GM12874 (cell line): Measurements from ENCODE around the gene AGTRAP.

Experiments
- CTCF ChIP-seq: IDR thresholded peaks from 2 replicates; pipeline ENCODE4 v1.5.1; 2011; ENCODE audit warnings: low read depth, mild to moderate bottlenecking, control low read depth, low read length, moderate library complexity; ENCODE audit not compliant: insufficient read depth

AGTRAP gene

GRCh38 chr1:11759791-11760190, 23.9 kb downstream of the AGTRAP start:
- no peak for TF ChIP-seq CTCF

GRCh38 chr1:11761285-11761684, 25.3 kb downstream of the AGTRAP start:
- TF ChIP-seq CTCF, result no peak

DNA sequence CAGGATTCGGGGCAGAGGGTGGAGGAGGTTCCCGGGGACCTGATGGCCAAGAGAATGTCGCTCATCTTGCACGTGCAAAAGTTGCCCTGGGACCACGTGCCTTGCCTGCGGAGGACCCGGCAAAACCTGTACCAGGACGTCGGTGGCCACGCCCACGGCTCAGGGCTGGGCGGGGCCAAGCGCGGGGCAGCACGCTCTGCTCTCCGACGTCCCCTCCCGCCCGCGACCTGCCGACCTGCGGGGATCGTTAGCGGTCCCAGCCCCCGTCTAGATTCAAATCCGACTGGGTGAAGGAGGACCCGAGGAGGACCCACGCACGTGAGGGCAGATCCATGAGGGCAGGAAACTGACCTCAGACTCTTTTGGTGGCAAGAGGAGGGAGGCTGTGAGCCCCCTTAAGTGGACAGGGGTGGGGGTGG, 26.1 kb downstream of the AGTRAP start, which contains the start of gene C1orf167:
Gene C1orf167, plus strand, starts transcription at position 206 of the 419 bp plus-strand sequence. CDS start 2,208 bp downstream, outside the sequence.
- no peak for TF ChIP-seq CTCF

- no peak for TF ChIP-seq CTCF
These were observed 28.2 kb downstream of the AGTRAP start for GRCh38 chr1:11764115-11764514.

- no peak for TF ChIP-seq CTCF
These were observed 28.6 kb downstream of the AGTRAP start for GRCh38 chr1:11764519-11764918.

DNA sequence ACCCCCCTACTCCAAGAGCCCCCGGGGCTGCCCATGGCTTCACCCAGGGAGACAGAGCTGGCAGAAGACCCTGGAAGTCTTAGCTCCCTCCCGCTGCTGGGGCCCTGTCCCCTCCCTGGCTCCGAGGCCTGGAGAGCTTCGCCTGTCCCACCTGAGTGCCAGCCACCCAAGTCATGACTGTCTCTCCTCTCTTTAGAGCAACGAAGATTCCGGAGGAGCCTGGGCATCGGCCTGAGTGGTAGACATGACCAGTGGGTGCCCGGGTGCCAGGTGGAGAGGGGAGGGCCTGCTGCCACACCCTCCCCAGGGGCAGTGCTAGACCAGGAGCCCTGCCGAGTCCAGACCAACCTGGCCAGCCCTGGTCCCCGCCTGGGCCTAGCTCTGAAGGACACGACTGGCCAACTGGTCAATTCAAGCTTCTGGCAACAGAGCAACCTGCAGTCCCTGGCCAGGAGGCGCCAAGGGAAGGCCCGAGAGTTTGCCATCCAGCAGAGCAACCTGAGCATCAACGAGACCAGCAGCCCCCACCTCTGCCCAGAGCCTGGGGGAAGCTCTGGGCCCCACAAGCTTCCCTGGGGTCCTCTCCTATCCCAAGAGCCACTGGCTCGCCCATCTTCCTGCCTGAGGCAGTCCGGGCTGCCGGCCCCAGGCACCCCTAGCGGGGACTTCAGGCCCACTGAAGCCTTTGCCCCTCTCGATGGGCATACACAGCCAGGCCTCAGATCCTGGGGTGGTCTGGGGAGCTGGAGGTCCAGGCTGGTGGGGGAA, 29.9 kb downstream of the AGTRAP start:
- TF ChIP-seq CTCF, result no peak

- TF ChIP-seq CTCF, result no peak
These were observed 30.5 kb downstream of the AGTRAP start for GRCh38 chr1:11766429-11766776.
